ENCODE measurements around the gene SLC6A11. TPM values are rescaled to one million over a fixed set of nuclear protein-coding genes. Genes with fewer than 3 reads are reported as not detected.

SLC6A11 gene
- total RNA-seq, 1 experiment from 2014 or later, result 1.5 TPM

- Histone ChIP-seq H2AK5ac (ENCODE audit: insufficient read length, low read length) (no peak overlapping the region), H3K56ac (ENCODE audit: insufficient read length, low read depth, low read length) (no peak overlapping the region), H3K23me2 (ENCODE audit: insufficient read length, low read depth, low read length, poor library complexity, severe bottlenecking) (no peaks in the 10 kb centered on the region), H3T11ph (ENCODE audit: low read length) (no peak overlapping the region), H4K91ac (ENCODE audit: insufficient read length, low read depth, low read length) (no peak overlapping the region), H3K4ac (ENCODE audit: low read depth, low read length) (no peak overlapping the region), H3K4me1 (ENCODE audit: insufficient read depth, low read length) (no peaks in the 10 kb centered on the region), H3K27ac (ENCODE audit: insufficient read length, low read depth, low read length) (no peak overlapping the region), H3K18ac (ENCODE audit: insufficient read length, low read depth, low read length) (no peak overlapping the region), H2BK20ac (ENCODE audit: low read depth, low read length, poor library complexity, severe bottlenecking) (no peak overlapping the region), H3K14ac (ENCODE audit: insufficient read depth, low read length) (no peak overlapping the region), H3K9me3 (ENCODE audit: control insufficient read depth, low read depth, low read length) (no peaks in the 10 kb centered on the region), H2BK15ac (ENCODE audit: low read depth, low read length) (no peak overlapping the region), H2BK5ac (ENCODE audit: insufficient read length, low read length) (no peak overlapping the region), H3K79me2 (ENCODE audit: insufficient read depth, low read length) (no peaks in the 10 kb centered on the region), H4K20me1 (ENCODE audit: control insufficient read depth, insufficient read depth, insufficient read length) (no peaks in the 10 kb centered on the region), H3K4me2 (ENCODE audit: insufficient read depth, insufficient read length, low read length) (no peak overlapping the region), H2AFZ (ENCODE audit: low read length) (no peak overlapping the region), H4K5ac (ENCODE audit: insufficient read length, low read depth, low read length) (no peak overlapping the region), H4K8ac (replicated peaks; ENCODE audit: insufficient read length, low read depth, low read length) (no peak overlapping the region), H3K79me1 (ENCODE audit: insufficient read depth, low read depth, low read length, poor library complexity, severe bottlenecking) (no peaks in the 10 kb centered on the region), H2BK12ac (ENCODE audit: insufficient read length, low read depth, low read length) (no peak overlapping the region), H3K23ac (ENCODE audit: insufficient read length, low read depth, low read length) (no peak overlapping the region), H3K9ac (ENCODE audit: extremely low read depth, insufficient read length, low read length) (no peak overlapping the region), H3K27me3 (ENCODE audit: insufficient read depth, low read length) (no peaks in the 10 kb centered on the region), H2BK120ac (ENCODE audit: low read depth, low read length, poor library complexity, severe bottlenecking) (no peak overlapping the region)
- H3K27ac Mint-ChIP-seq, result no peak overlapping the region
- H3K4me3 Mint-ChIP-seq, result no peak overlapping the region
- TF ChIP-seq CTCF (conservative IDR thresholded peaks at IDR 0.05), result no peak
- peaks cover 31% of the 10 kb centered on the region for H3K27me3 Mint-ChIP-seq (ENCODE audit: low read depth)
- H3K4me1 Mint-ChIP-seq, result no peaks in the 10 kb centered on the region
- DNase-seq, result no peak
- no peaks in the 10 kb centered on the region for H3K9me3 Mint-ChIP-seq
- no peaks in the 10 kb centered on the region for H3K36me3 Mint-ChIP-seq (ENCODE audit: insufficient read depth in 1 of 3, low read depth in 3 of 3)
Observed at GRCh38 chr3:10786640-10787039, 29.4 kb upstream of the SLC6A11 start.
